CD4-positive, alpha-beta T cell treated with Interleukin-15 for 4 hours (primary cell): ENCODE results near the gene GNAI1.

Source experiments
- DNase-seq: peaks from one replicate; pipeline ENCODE4 v3.0.0-alpha.2; 2020; ENCODE audit warnings: low spot score

Gene GNAI1

DNA sequence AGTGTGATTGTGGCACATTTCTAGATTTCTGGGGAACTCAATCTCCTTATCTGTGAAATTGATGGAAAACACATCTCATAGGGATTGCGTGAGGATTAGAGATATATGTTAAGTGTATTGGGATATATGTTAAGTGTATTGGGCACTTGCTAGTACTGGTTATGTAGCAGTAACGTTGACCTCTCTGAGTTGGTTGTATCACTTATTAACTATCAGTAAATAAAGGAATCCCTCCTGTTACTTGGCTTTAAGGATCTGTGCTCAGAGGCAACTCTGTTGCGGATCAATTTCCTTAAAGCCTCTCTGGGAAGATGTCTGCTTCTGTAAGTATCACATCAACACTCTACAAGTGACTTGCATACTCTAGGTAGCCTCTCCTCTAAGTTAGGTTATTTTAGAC, 25.2 kb downstream of the GNAI1 start:
- no peak for DNase-seq

DNA sequence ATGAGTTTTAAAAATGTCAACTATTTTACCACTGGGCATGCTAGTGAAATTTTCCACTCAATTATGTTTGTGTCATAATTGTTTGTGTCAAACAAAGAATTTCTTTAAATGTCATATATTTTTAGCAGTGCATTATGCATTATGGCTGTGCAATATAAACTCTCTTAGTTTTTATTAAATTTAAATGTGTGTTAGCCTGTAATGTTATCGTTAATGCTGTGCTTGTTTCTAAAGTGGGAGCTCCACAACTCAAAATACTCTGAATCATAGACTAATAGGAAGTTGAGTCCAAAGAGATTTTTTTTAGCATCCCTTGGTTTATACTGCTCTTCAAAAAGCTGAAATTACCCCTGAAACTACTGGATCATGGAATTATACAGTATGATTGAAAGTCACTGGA, 26.8 kb downstream of the GNAI1 start:
- no peak for DNase-seq

DNA sequence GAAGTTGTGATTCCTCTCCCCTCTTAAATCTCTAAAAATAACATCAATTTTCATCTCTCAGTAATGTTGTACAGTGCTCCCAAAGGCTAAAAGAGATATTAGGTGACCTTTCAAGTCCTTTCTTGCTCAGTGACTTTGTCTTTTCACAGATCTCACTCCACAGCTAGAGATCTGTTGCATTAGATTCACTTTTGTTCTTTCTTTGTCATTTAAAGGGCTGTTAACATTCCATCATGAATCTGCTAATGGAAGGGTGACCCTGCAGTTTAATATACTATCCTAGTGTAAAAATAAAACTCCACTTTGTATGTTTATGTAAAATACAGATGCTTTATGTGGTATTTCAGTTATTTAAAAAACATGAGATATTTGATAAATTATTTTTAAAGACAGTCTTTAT, 30.5 kb downstream of the GNAI1 start:
- no peak for DNase-seq

DNA sequence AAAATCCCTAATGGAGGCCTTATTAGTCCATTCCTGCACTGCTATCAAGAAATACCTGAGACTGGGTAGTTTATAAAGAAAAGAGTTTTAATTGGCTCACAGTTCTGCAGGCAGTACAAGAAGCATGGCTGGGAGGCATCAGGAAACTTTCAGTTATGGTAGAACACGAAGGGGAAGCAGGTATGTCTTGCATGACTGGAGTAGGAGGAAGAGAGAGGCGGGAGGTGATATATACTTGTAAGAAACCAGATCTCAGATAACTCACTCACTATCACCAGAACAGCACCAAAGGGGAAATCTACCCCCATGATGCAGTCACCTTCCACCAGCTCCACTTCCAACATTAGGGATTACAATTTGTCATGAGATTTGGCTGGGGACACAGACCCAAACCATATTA, 35.8 kb downstream of the GNAI1 start:
- DNase-seq = no peak

DNA sequence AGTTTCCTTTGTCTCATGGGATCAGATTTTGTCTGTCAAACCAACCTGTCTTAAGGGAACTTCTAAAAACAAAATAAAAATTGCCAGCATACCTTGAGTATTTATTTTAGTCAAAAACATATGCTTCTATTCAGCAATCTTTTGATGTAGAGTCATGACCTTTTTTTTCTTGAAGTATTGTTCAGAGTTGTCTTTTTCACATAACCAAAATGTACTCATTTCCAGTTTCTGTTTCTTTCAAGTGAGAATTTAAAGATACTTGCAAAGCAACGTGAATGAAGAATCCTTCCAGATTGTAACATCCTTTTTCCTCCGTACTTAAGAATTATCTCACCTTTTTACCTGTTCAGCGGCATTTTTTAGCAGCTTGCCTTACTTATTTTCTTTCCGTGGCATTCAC, 37.8 kb downstream of the GNAI1 start:
- DNase-seq = no peak

DNA sequence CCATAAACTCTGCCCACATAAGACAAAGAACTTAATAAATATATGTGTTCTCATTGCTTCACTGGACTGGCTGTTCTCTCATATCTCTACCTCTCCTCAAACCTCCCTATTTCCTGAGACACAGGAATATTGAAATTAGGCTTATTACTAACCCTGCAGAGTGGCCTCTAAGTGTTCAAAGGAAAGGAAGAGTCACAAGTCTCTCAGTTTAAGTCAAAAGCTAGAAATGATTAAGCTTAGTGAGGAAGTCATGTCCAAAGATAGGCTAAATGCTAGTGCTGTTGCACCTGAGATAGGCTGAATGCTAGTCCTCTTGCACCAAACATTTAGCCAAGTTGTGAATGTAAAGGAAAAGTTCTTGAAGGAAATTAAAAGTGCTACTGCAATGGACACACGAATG, 41.1 kb downstream of the GNAI1 start:
- no peak for DNase-seq

DNA sequence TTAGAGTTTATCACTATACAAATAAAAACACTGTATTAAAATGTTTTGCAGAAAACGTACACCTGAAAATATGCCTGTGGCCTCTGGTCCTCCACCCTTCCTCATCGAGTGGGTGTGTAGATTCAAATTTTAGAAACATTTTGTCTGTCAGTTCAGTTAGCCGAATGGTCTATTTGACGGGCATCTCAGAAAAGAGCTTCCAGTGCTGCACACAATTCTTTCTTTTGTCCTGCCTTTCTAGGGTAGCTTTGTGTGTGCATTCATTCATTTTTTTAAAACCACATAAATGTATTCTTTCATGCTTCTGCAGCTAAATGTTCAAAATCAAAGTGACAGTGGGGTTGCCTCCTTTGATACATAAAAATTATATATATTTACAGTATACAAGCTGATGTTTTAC, 46.8 kb downstream of the GNAI1 start:
- no peak for DNase-seq

DNA sequence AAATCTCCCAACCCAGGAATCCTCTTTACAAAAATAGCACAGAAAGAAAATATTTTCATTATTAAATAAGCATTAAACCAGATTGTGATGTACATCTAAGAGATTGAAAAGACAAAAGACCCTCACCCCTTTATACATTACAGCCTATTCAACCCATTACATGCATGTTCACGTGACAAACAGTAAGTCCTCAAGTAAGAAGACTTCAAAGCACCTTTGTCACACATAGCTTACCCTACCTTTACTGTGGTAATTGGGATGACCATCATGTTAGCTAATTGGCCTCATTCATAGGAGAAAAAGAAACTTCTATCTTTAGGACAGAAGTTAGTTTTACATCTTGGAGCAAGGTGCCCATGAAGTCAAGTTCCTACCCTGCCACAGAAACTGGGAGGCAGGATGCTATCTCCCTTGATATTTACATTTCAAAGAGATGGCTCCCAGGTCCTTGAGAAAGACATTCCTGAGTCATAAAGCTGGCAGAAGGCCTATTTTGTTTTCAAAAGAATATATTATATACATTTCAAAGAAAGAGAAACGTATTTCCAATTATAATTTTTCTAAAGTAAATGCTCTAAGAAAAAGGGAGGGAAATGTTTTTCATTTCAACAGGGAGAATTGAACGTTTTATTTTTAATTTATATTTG, 48.1 kb downstream of the GNAI1 start:
- DNase-seq = no peak

DNA sequence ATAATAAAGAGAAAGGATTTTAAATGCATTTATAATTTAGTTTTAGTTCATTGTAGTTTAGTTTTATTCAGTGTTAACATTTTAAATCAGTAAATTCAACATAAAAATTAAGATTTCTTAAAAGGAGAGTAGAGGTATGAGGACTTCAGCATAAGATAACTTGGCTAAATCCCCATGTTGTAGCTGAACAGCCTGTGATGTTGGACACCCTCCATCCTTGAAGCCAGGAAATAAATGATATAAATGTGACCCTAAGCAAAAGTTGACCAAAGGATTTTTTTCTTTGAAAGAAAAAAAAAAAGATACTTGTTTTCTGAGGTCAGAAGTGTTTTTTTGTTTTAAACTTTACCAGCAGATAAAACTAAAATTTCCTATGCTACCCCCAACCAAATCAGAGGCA, 48.7 kb downstream of the GNAI1 start:
- no peak for DNase-seq

DNA sequence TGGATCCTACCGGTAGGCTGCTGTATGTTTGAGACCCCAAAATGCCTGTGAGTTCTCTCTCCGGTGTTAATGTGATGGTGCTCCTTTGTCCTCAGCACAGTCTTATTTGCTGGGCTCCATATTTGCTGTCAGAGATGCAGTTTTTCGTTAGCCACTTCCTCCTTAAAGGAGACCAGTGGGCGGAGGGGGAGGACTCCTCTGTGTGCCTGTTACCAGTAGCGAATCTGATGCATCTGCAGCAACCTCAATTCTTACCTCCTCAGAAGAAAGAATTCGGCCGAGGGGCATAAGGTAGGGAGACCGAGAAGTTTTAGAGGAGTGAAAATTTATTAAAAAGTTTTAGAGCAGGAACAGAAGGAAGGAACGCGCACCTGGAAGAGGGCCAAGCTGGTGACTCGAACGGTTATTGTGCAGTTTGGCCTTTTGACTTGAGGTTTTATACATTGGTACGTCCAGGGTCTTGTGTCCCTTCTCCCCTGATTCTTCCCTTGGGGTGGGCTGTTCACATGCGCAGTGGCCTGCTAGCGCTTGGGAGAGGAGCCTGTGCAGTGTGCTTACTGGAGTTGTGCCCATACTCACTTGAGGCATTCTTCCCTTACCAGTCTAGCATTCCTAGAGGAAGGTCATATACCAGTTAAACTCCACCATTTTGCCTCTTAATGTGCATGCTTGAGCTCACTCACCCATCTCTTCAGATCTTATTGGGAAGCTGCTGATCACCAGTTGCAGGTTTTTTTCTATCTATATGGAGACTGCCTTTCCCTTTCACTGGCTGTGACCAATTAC, 49.5 kb downstream of the GNAI1 start:
- no peak for DNase-seq

DNA sequence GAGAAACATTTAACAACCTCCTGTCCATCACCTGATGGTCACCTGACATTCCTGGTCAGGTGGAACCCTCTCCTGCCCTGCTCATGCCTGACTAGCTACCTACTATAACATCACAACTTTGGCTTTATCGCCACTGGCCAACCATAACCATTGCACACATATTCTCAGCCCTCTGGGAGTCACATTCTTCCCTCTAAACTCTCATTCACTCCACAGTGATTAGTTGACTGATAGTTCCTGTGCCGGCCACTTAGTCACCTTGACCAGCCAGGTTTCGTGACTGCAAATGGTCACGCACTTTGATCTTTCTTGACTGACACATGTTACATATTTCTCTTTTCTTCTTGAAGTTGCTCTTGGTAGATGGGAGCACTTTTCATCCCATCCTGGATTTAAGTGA, 50.1 kb downstream of the GNAI1 start:
- DNase-seq = no peak

DNA sequence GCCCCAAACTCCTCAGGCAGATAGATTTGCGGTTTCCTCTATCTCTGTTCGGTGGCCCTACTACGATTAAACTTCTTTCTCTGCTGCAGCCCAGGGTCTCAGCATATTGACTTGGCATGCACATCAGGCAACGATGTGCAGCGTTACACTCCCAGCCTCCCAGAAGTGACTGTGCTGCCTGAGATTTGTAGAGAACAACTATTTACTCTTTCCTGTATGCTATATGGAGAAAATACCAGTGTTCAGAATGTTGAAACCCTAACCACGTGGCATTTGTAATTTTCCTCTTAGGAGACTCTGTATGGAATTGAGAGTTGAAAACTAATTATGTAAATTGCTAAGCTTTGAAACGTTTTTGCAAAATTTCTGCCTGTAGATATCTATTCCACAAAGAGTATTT, 50.9 kb downstream of the GNAI1 start:
- DNase-seq = no peak

DNA sequence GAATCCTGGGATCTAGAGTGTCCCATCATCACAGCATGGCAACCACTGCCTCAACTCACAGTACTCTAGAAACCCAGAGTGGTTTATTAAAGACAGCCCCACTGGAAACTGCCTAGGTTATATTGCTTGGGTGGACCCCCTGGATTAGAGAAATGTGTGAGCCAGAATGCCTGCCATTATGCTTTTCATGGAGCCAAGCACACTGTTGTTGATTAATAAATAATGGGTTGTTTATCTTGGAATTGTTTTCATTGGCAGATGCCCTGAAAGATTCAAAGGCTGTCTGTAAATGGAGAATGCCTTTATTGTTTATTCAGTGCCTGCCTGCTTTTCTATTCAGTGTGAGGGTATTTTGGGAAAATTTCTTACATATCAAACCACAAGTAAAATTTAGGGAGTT, 52.1 kb downstream of the GNAI1 start:
- DNase-seq = no peak

DNA sequence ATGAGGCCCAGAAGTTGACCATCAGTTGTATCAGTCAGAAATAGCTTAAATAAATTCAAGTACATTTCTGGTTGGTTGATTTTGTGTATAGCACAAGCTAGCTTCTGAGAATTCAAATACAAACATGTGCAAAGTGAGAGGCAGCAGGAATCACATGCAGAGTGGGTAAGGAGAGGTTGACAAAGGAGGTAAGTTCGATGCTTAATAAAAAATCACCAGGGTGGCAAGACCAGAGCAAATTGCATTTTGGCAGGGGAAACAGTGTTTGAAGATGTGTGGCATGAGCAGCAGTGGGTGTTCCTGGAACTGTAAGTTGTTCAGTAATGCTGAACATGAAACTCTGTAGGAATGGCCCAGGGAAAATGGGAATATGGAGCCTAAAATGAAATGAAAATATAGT, 52.6 kb downstream of the GNAI1 start:
- no peak for DNase-seq

DNA sequence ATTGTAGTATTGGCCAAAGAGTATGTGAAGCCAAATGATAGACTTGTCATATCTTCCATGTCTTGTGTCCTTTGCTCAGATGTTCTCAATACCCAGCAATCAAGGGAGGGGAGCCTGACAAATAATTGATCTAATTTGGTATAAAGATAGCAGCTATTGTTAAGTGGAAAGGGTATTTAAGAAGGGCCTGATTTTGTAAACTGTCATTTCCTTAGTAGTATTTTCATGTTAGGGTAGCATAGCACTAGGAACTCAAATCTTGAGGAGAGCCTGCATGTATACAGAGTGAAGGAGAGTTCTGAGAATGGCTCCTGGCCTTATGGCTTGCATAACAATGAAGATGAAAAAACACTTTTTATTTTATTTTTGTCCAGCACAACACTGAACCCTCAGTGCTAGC, 53.1 kb downstream of the GNAI1 start:
- DNase-seq = no peak

DNA sequence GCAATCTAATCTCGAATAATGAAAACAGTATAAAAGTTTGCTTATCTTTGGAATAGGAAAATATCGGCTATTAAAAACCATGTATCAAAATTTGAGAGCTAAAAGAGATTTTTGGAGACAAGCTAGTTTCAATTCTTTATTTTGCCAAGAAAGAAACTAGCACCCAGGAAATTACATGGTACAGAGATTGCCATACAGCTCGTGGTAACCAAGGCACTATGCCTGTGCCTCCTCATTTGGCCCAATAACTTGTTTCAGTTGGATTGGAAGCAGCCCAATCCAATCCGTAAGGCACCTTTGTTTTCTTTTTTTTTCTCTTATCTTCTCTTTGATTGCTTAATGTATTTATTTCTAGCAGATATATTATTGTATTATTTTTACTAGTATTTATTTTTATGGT, 55.0 kb downstream of the GNAI1 start:
- no peak for DNase-seq

DNA sequence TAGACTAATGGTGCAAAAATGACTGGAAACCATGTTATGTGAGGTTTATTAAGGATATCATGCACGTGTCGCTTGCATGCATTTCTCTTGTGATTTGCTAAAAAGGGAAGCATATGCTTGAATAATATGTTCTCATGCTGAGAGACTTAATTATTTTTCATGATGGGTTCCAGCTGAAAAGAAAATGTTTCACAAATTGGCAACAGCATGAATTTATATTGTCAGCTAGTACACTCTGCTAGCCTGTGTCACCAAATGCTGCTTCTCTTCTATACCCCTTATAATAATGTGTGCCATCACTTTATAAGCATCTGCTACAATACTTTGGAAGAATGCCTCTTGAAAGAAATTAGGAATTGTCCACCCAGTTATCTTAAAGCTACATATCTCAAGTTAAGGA, 63.0 kb downstream of the GNAI1 start:
- DNase-seq = no peak

DNA sequence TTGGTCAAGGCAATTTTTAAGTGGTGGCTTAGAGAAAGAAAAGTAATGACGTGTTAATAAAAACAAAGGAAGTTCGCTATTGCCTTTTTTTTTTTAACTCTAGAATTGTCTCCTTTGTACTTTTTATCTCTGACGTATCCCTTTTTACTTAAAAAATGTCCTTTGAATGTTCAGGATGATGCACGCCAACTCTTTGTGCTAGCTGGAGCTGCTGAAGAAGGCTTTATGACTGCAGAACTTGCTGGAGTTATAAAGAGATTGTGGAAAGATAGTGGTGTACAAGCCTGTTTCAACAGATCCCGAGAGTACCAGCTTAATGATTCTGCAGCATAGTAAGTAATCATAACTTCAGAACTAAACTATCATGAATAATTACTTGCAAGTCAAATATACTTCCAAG, 64.4 kb downstream of the GNAI1 start:
- DNase-seq = no peak

DNA sequence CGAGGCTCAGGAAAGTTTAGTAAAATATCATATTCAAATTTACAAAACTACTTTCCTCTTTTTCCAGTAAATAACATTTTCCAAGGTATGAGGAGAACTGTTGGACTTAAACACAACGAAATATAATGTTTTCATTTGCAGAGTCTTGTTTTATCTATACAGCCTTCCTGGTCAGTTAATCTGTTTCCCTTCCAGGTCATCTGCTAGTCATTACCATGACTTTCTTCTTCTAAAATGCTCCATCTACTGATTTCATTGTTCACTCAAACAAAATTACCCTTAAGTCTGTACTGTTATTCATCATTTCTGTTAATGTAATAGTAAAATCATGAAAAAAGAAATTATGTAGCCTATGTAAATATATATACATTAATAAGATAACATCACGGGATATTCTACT, 69.8 kb downstream of the GNAI1 start:
- no peak for DNase-seq

DNA sequence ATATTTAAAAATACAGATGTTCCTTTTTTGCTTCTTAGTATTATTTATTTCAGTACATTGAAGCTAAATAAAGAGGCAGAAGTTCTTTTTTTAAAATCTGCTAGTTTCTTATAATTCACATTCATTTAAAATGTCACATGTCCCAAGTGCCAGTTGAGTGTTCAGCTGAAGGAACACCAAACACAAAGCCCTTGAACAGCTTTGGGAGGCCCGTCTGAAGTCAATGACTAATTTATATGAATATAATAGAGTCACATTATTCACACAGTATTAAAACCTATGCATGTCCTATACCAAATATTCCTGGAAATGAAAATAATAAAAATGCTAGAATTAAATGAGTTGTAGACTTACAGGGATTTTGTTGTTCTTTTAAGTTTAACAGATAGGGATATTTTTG, 70.3 kb downstream of the GNAI1 start:
- DNase-seq = no peak

DNA sequence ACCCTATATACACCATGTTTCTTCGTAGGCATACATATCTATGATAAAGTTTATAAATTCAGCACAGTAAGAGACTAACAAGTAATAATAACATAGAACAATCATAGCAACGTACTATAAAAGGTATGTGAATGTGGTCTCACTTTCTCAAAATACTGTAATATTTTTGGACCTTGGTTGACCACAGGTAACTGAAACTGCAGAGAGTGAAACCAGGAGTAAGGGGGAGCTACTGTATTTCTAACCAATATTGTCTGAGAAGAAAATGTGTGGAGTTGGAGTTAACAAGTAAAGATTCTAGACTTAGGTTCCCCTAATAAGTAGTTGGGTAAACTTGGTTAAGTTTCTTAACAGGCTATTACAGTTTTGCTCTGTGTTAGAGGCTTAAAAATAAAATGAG, 72.1 kb downstream of the GNAI1 start:
- no peak for DNase-seq

DNA sequence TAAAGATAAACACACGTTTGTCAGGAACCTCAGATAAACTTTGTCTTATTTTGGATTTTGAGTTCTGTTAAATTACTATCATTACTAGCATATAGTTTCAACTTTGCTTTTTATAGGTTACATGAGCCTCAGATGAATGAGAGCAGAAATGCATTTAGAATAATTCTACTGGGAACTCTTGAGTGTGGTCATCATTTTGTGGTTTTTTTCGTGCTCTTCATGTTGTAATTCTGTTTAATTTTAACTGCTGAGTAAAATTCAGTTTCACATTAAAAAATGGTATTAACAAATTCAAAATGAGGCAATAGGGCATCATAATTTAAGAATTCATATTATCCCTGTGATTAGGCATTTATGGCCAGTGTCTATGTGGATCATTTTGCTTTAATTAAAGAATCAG, 72.9 kb downstream of the GNAI1 start:
- no peak for DNase-seq

DNA sequence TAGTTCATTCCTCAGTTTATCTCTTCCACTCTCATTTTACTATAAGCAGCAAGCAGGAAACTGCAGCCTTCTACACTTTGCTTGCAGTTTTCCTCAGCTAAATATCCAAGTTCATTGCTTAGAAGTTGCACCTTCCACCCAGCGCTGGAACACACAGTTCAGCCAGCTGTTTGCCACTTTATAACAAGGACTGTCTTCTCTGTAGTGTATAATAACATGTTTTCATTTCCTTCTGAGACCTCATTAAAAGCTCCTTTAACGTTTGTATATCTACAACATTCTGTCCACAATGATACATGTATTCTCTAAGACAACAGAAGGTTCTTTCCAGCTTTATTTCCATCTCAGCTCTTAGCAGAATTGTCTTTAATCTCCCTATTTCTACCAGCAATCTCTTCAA, 74.1 kb downstream of the GNAI1 start:
- no peak for DNase-seq

DNA sequence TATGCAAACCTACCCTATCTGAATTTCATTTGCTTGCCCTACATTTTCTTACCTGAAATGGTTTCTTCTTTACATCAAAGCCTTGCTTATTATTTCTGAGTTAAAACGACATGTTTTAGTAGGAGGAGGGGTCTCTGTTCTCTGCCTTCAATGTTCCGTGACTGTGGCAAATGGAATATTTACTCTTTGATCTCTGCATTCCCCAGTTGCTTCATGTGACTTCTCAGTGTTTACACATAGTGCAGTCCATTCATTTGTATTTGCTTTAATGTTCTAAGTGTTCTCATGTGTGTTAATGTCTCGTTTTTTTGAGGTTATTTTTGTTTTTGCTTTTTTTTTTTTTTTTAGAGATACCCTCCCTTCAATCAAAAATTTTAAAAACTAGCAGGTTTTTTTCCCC, 75.8 kb downstream of the GNAI1 start:
- DNase-seq = no peak
